Gastrocnemius medialis (tissue), 4 donors: Measurements from ENCODE around the gene CTIF.

Experiments
- CTCF ChIP-seq, 5 experiments: fragments of 450-650 bp in 3 of 5; fragments of 200-600 bp in 2 of 5; sonication (generic) in 2 of 5; IDR thresholded peaks in 4 of 5; conservative IDR thresholded peaks in 1 of 5; 1 replicate in 4 of 5; 2 replicates in 1 of 5; pipeline ENCODE4 v1.5.1; 2016 to 2019; ENCODE audit warnings: antibody characterized with exemption in 5 of 5, mild to moderate bottlenecking in 3 of 5, moderate library complexity in 3 of 5
- POLR2A ChIP-seq, 2 donors: fragments of 450-650 bp; IDR thresholded peaks; one replicate each; pipeline ENCODE4 v1.6.1; 2017; ENCODE audit warnings: antibody characterized with exemption in 2 of 2, mild to moderate bottlenecking in 2 of 2, moderate library complexity in 2 of 2

- peak in 3 of 5 experiments; percentile 10 to 30 (median 25) for TF ChIP-seq CTCF (IDR thresholded peaks at IDR 0.05 in 4 of 5, conservative IDR thresholded peaks at IDR 0.05 in 1 of 5)
- no peak for TF ChIP-seq POLR2A (IDR thresholded peaks at IDR 0.05)
These were observed 210.9 kb downstream of the CTIF start for GRCh38 chr18:48749768-48750167.
